ENCODE results near the gene RHBDL1. TPM values are rescaled to one million over a fixed set of nuclear protein-coding genes. Genes with fewer than 3 reads are reported as not detected.

The RHBDL1 gene
- total and polyA plus RNA-seq, 9 of the 15 experiments (the other 6 are each of a cell fraction or from before 2014, with no cell fraction given) = 0.03 to 5.6 (median 1.3) TPM; not detected in 1

DNA sequence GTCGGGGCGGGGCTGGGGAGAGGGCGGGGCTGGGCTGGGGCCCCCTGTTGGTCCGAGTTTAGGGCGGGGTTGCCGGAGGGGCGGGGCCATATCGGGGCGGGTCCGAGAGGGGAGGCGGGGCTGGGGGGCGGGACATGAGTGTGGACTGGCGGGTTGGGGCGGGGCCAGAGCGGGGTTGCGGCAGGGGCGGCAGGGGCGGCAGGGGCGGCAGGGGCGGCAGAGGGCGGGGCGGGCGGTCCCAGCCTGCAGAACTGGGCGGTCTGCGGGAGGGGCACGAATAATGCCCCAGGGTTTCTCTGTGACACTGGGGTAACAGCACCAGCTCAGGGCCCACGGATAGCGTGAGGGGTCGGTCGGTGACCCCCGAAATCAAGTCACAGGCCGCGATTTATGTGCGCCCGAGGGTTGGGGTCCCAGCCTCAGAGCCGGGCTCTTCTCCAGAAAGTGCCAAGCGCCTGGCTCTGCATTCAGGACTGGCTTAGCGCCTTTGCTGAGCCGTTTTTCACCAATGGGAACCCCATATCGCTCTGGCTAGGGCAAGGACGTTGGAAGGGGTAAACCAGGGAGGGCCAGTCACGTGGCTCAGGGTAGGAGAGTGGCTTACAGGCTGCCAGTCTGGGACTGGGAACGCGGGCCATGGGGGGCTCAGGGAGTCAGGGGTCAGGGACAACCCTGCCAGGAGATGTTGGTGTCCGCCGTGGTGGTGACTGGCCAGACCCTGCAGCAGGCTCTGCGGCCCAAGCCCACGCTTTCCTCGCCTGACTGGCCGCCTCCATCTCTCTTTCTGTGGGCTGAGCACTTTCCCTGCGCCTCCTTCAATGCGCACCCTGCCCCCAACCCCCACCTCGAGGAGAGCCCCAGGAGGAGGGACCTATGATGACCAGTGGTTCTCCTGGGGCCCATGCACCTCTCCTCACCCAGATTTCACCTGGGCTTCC is 38.1 kb upstream of the RHBDL1 start (continued):
- TF ChIP-seq ZNF175 (CRISPR knock-in tag; IDR thresholded peaks at IDR 0.05; ENCODE audit: low read depth) (no peak), XRCC5 (IDR thresholded peaks at IDR 0.05; ENCODE audit: low read depth, low read length) (no peak), JUN (IDR thresholded peaks at IDR 0.05; ENCODE audit: borderline replicate concordance, low read depth, low read length) (no peak), JUN (CRISPR knock-in tag; IDR thresholded peaks at IDR 0.05; ENCODE audit: borderline replicate concordance) (no peak), NR3C1 (CRISPR knock-in tag; IDR thresholded peaks at IDR 0.05) (no peak), SRSF7 (optimal IDR thresholded peaks at IDR 0.05; ENCODE audit: low read depth, low read length) (no peak), TOE1 (IDR thresholded peaks at IDR 0.05; ENCODE audit: borderline replicate concordance) (0 out of 2 replicates have a peak, but pooled peaks have one; percentile 61), TOE1 (CRISPR knock-in tag; IDR thresholded peaks at IDR 0.05; ENCODE audit: borderline replicate concordance, low read depth) (no peak), TBL1XR1 (IDR thresholded peaks at IDR 0.05; ENCODE audit: low read length in 2 of 2) (no peak), NONO (IDR thresholded peaks at IDR 0.05; ENCODE audit: low read depth in 2 of 2, low read length in 1 of 2) (no peak), ESRRB (CRISPR knock-in tag; IDR thresholded peaks at IDR 0.05; ENCODE audit: borderline replicate concordance) (no peak), FUS (optimal IDR thresholded peaks at IDR 0.05; ENCODE audit: low read depth, low read length) (no peak)
- TF ChIP-seq, protein P1, sequence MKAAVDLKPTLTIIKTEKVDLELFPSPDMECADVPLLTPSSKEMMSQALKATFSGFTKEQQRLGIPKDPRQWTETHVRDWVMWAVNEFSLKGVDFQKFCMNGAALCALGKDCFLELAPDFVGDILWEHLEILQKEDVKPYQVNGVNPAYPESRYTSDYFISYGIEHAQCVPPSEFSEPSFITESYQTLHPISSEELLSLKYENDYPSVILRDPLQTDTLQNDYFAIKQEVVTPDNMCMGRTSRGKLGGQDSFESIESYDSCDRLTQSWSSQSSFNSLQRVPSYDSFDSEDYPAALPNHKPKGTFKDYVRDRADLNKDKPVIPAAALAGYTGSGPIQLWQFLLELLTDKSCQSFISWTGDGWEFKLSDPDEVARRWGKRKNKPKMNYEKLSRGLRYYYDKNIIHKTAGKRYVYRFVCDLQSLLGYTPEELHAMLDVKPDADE (conservative IDR thresholded peaks at IDR 0.05; ENCODE audit: control insufficient read depth, low read depth, low read length) = no peak
- TF ChIP-seq, protein P2, sequence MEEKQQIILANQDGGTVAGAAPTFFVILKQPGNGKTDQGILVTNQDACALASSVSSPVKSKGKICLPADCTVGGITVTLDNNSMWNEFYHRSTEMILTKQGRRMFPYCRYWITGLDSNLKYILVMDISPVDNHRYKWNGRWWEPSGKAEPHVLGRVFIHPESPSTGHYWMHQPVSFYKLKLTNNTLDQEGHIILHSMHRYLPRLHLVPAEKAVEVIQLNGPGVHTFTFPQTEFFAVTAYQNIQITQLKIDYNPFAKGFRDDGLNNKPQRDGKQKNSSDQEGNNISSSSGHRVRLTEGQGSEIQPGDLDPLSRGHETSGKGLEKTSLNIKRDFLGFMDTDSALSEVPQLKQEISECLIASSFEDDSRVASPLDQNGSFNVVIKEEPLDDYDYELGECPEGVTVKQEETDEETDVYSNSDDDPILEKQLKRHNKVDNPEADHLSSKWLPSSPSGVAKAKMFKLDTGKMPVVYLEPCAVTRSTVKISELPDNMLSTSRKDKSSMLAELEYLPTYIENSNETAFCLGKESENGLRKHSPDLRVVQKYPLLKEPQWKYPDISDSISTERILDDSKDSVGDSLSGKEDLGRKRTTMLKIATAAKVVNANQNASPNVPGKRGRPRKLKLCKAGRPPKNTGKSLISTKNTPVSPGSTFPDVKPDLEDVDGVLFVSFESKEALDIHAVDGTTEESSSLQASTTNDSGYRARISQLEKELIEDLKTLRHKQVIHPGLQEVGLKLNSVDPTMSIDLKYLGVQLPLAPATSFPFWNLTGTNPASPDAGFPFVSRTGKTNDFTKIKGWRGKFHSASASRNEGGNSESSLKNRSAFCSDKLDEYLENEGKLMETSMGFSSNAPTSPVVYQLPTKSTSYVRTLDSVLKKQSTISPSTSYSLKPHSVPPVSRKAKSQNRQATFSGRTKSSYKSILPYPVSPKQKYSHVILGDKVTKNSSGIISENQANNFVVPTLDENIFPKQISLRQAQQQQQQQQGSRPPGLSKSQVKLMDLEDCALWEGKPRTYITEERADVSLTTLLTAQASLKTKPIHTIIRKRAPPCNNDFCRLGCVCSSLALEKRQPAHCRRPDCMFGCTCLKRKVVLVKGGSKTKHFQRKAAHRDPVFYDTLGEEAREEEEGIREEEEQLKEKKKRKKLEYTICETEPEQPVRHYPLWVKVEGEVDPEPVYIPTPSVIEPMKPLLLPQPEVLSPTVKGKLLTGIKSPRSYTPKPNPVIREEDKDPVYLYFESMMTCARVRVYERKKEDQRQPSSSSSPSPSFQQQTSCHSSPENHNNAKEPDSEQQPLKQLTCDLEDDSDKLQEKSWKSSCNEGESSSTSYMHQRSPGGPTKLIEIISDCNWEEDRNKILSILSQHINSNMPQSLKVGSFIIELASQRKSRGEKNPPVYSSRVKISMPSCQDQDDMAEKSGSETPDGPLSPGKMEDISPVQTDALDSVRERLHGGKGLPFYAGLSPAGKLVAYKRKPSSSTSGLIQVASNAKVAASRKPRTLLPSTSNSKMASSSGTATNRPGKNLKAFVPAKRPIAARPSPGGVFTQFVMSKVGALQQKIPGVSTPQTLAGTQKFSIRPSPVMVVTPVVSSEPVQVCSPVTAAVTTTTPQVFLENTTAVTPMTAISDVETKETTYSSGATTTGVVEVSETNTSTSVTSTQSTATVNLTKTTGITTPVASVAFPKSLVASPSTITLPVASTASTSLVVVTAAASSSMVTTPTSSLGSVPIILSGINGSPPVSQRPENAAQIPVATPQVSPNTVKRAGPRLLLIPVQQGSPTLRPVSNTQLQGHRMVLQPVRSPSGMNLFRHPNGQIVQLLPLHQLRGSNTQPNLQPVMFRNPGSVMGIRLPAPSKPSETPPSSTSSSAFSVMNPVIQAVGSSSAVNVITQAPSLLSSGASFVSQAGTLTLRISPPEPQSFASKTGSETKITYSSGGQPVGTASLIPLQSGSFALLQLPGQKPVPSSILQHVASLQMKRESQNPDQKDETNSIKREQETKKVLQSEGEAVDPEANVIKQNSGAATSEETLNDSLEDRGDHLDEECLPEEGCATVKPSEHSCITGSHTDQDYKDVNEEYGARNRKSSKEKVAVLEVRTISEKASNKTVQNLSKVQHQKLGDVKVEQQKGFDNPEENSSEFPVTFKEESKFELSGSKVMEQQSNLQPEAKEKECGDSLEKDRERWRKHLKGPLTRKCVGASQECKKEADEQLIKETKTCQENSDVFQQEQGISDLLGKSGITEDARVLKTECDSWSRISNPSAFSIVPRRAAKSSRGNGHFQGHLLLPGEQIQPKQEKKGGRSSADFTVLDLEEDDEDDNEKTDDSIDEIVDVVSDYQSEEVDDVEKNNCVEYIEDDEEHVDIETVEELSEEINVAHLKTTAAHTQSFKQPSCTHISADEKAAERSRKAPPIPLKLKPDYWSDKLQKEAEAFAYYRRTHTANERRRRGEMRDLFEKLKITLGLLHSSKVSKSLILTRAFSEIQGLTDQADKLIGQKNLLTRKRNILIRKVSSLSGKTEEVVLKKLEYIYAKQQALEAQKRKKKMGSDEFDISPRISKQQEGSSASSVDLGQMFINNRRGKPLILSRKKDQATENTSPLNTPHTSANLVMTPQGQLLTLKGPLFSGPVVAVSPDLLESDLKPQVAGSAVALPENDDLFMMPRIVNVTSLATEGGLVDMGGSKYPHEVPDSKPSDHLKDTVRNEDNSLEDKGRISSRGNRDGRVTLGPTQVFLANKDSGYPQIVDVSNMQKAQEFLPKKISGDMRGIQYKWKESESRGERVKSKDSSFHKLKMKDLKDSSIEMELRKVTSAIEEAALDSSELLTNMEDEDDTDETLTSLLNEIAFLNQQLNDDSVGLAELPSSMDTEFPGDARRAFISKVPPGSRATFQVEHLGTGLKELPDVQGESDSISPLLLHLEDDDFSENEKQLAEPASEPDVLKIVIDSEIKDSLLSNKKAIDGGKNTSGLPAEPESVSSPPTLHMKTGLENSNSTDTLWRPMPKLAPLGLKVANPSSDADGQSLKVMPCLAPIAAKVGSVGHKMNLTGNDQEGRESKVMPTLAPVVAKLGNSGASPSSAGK (IDR thresholded peaks at IDR 0.05) = no peak

Measured in K562 (cell line).